ENCODE results near the gene SAMD10. TPM values are rescaled to one million over a fixed set of nuclear protein-coding genes. Genes with fewer than 3 reads are reported as not detected.
"Not testable (repeated sequence)": the region's sequence is repeated elsewhere in the genome, so short reads cannot be mapped to it uniquely, and the experiment has no call there.

SAMD10 gene
- total RNA-seq, 6 donors from 2014 or later, result 2.6 to 7.2 (median 4.7) TPM

DNA sequence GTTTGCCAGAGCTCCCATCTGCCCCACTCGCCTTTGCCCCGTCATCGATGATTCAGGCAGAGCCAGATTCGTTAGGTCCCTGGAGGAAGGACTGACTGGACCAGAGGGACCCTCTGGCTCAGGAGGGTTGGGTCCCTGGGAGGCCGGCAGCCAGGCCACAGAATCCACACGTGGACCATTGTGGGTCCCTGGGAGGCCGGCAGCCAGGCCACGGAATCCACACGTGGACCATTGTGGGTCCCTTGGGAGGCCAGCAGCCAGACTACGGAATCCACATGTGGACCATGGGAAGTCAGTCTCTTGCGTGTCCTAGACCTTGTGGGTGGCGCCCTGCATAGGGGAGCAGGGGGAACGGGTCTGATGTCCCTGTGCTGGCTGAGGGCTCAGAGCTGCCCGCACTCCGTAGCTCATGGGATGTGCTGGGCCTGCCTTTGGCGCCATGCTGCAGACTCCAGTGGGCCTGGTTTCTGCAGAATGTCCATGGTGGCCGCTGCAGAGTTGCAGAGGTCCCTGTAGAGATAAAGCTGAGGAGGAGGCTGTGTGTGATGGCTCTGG, 46.8 kb downstream of the SAMD10 start:
- no peak overlapping the region for H3K4me3 ChIP-seq
- TF ChIP-seq POLR2A (IDR thresholded peaks at IDR 0.05) (no peak), EP300 (IDR thresholded peaks at IDR 0.05) (no peak), POLR2AphosphoS5 (IDR thresholded peaks at IDR 0.05) (no peak)
- no peaks in the 10 kb centered on the region for H3K4me1 ChIP-seq
- H3K9me3 ChIP-seq, result no peaks in the 10 kb centered on the region
- 94% methylated on average over 9 to 17 of the region's 17 CpGs for WGBS, 2 donors
- DNase-seq, result peak in 1 of 2 donors; percentile 58
- no peak for ATAC-seq (ENCODE audit: low FRiP score in 2 of 2)
- no peaks in the 10 kb centered on the region for H3K27me3 ChIP-seq
- peaks cover 37 to 89% (median 76%) of the 10 kb centered on the region in 4 donors for H3K36me3 ChIP-seq
- no peak overlapping the region for H3K27ac ChIP-seq

DNA sequence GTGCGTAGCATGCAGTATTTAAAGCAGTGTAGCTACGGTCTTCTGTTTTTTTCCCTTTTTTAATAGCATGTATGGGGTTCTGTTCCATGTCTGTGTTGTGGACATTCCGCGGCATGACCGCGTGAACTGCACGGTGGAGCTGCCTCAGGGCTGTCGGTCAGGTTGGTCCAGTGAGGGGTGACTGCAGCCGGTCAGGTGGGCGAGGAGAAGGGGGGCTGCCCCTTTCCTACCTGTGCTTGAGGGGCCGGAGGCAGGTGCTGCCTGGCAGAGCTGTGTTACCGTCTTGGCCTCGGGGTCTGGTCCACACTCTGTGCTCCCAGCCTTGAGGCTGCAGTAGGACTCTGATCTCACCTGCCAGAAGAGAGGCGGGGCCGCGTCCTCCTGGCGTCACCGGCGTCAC, 47.7 kb downstream of the SAMD10 start:
- Histone ChIP-seq H3K4me3 (no peak overlapping the region), H3K36me3 (peaks cover 37 to 93% (median 77%) of the 10 kb centered on the region in 4 donors), H3K9me3 (no peaks in the 10 kb centered on the region), H3K27ac (no peak overlapping the region), H3K4me1 (no peaks in the 10 kb centered on the region), H3K27me3 (no peaks in the 10 kb centered on the region)
- no peak for ATAC-seq (ENCODE audit: low FRiP score in 2 of 2)
- TF ChIP-seq, protein P1, sequence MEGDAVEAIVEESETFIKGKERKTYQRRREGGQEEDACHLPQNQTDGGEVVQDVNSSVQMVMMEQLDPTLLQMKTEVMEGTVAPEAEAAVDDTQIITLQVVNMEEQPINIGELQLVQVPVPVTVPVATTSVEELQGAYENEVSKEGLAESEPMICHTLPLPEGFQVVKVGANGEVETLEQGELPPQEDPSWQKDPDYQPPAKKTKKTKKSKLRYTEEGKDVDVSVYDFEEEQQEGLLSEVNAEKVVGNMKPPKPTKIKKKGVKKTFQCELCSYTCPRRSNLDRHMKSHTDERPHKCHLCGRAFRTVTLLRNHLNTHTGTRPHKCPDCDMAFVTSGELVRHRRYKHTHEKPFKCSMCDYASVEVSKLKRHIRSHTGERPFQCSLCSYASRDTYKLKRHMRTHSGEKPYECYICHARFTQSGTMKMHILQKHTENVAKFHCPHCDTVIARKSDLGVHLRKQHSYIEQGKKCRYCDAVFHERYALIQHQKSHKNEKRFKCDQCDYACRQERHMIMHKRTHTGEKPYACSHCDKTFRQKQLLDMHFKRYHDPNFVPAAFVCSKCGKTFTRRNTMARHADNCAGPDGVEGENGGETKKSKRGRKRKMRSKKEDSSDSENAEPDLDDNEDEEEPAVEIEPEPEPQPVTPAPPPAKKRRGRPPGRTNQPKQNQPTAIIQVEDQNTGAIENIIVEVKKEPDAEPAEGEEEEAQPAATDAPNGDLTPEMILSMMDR (IDR thresholded peaks at IDR 0.05), result no peak
- no peak for TF ChIP-seq POLR2AphosphoS5 (IDR thresholded peaks at IDR 0.05)
- no peak for TF ChIP-seq EP300 (IDR thresholded peaks at IDR 0.05)
- TF ChIP-seq POLR2A (IDR thresholded peaks at IDR 0.05), result no peak
- no peak for DNase-seq
- WGBS, 2 donors, result 94 to 98% methylated on average over 11 to 19 of the region's 19 CpGs

DNA sequence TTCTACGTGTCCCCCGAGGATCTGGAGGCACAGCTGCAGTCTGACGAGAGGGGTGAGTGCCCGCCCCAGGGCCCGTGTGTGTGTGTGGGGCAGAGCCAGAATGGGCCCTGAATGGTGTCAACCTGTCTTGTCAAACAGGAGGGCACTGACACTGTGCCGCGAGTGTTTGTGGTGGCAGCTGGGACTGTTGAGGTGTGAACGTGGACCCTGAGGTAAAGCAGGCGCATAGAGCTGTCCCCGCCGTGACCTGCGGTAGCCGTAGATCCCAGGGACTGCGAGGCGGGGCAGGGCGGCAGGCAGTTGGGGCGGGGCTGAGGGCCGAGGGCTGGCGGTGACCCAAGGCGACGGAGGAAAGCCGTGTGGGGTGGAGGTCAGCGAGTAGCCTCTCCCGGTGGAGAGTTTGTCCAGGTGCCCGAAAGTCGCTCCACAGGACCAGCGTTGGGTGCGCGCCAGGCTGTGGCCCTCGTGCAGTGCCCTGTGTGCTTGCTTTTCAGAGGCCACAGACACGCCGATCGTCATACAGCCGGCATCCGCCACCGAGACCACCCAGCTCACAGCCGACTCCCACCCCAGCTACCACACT, 48.4 kb downstream of the SAMD10 start:
- H3K36me3 ChIP-seq, result peaks cover 37 to 94% (median 80%) of the 10 kb centered on the region in 4 donors

DNA sequence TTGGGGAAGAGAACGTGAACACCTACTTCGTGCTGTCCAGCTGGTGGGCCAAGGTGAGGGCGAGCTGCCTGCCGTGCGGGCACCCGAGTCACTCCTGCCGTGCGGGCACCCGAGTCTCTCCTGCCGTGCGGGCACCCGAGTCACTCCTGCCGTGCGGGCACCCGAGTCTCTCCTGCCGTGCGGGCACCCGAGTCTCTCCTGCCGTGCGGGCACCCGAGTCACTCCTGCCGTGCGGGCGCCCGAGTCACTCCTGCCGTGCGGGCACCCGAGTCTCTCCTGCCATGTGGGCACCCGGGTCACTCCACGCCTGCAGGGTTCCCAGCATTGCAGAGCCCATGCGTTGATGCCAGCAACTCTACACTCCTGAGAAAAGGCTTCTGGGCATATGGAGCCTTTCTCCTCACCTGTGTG, 50.0 kb downstream of the SAMD10 start:
- not testable (repeated sequence) for ATAC-seq (ENCODE audit: low FRiP score in 2 of 2); H3K4me1 ChIP-seq; H3K27ac ChIP-seq; H3K9me3 ChIP-seq; H3K27me3 ChIP-seq; H3K4me3 ChIP-seq
- WGBS, 2 donors, result 96 to 99% methylated on average over 21 to 29 of the region's 31 CpGs
- H3K36me3 ChIP-seq, result peaks cover 37 to 79% (median 66%) of the 10 kb centered on the region in 4 donors
- DNase-seq, result peak in 1 of 2 donors; percentile 66

More for the DNA sequence above, 48.4 kb downstream of the SAMD10 start:
- DNase-seq (peak in 1 of 2 donors; percentile 81), ATAC-seq (ENCODE audit: low FRiP score in 2 of 2) (peak in 1 of 2 donors; percentile 17)
- Histone ChIP-seq H3K4me1 (peaks cover 0 to 6% (median 3%) of the 10 kb centered on the region in 4 donors), H3K4me3 (no peak overlapping the region), H3K9me3 (no peaks in the 10 kb centered on the region), H3K27ac (no peak overlapping the region), H3K27me3 (no peaks in the 10 kb centered on the region)
- TF ChIP-seq POLR2AphosphoS5 (IDR thresholded peaks at IDR 0.05) (no peak), EP300 (IDR thresholded peaks at IDR 0.05) (no peak)
- TF ChIP-seq, protein P1 (IDR thresholded peaks at IDR 0.05), result no peak
- WGBS, 2 donors, result 92 to 94% methylated on average over 34 to 36 of the region's 37 CpGs

DNA sequence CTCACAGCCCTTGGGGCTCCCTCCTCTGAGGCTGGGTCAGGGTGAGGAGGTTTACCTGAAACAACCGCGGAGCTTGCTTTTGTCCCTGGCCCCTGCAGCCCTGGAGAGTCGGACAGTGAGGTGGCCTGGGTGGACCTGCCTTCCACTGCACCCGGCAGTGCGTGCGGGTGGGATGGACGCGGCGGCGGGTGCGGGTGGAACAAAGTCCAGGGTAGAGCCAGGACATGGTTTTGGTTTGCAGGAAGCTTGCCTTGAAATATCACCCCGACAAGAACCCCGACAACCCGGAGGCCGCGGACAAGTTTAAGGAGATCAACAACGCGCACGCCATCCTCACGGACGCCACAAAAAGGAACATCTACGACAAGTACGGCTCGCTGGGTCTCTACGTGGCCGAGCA, 50.4 kb downstream of the SAMD10 start:
- peak in 1 of 2 donors; percentile 71 for DNase-seq
- peaks cover 37 to 74% (median 63%) of the 10 kb centered on the region in 4 donors for H3K36me3 ChIP-seq
- 94 to 98% methylated on average over 24 to 26 of the region's 26 CpGs for WGBS, 2 donors

More for the DNA sequence above, 50.4 kb downstream of the SAMD10 start:
- no peak for ATAC-seq (ENCODE audit: low FRiP score in 2 of 2)
- Histone ChIP-seq H3K27ac (no peak overlapping the region), H3K27me3 (no peaks in the 10 kb centered on the region), H3K9me3 (no peaks in the 10 kb centered on the region), H3K4me3 (no peak overlapping the region), H3K4me1 (peaks cover 0 to 8% (median 4%) of the 10 kb centered on the region in 4 donors)
- no peak for TF ChIP-seq POLR2AphosphoS5 (IDR thresholded peaks at IDR 0.05)
- TF ChIP-seq, protein P1 (IDR thresholded peaks at IDR 0.05), result no peak
- no peak for TF ChIP-seq POLR2A (IDR thresholded peaks at IDR 0.05)
- TF ChIP-seq EP300 (IDR thresholded peaks at IDR 0.05), result no peak
